Smooth muscle cell of the brain vasculature (primary cell): ENCODE data around the gene RBSN.

Experiments
- DNase-seq: peaks from one replicate; pipeline ENCODE4 v3.0.0-alpha.2; 2012; ENCODE audit warnings: low read depth, low spot score

Gene RBSN

GRCh38 chr3:15060029-15060428 lies 38.9 kb downstream of the RBSN start:
- DNase-seq, result no peak

GRCh38 chr3:15056676-15057404 lies 42.1 kb downstream of the RBSN start:
- no peak for DNase-seq

DNA sequence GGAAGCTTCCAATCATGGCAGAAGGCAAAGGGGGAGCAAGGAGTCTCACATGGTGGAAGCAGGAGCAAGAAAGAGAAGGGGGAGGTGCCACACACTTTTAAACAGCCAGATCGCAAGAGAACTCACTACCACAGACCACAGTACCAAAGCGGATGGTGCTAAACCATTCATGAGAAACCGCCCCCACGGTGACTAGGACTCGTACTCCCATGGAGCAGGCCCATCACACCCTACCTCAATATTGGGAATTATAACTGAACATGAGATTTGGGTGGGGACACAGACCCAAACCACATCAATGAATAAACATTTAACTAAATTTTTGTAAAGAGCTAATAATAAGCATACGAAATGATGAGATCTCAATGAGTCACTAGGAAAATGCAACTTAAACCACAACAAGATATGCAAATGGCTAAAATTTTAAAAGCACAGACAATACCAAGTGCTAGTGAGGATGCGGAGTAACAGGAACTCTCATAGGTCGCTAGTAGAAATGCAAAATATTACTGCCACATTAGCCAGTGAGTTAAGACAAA lies 43.9 kb downstream of the RBSN start:
- no peak for DNase-seq

DNA sequence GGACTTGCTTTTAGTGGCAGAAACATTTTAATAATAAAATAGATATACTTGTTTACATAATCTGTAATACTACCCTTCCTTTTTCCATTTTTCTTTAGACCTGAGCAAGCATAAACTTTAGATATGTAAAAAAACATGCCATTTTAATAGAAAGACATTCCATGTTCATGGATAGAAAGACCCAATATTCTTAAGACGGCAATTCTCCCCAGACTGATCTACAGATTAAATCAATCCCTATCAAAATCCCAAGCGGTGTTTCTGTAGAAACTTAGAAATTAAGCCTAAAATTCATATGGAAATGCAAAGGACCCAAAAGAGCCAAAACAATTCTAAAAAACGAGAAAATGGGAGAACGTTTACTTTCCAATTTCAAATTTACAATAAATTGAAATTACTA lies 45.4 kb downstream of the RBSN start:
- DNase-seq, result no peak

DNA sequence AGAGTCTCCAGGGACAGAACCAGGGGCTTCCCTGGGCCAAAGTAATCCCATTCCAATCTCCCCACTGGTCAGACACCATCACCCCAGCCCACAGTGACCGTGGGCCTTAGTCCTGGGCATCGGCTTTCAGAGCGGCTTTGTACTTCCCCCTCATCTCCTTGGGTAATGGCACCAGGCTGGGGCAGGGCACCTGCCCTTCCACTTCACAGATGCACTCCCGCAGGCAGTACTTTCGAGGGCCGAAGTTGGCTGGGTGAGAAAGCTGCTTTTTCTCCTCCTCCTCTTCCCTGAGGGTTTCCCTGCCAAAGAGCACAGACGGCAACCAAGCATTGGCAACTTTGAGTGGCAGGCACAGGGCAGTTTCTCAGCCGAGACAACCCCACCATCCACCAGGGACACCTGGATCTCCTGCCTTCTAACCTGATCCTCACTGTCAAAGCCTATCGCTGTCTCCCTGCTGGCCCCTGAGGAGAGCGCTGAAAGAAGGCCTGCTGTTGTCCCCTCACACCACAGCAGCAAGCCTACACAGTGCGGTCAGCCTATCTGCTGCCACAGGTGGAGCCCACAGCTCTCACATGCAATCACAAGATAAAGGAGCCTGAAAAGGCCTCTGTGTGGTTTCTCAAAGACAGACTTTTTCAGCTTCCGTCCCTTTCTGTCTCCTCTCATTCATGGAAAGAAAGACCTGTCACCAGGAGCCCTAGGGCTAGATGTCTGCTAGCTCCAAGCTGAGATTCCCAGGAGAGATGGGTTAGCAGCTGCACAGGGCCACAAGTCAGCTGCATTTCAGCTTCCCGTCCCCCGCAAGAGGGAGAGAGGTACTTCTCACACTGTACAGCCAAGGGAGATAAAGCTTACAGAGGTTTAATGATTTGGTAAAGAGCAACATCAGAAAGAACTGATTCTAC lies 46.4 kb downstream of the RBSN start:
- no peak for DNase-seq

DNA sequence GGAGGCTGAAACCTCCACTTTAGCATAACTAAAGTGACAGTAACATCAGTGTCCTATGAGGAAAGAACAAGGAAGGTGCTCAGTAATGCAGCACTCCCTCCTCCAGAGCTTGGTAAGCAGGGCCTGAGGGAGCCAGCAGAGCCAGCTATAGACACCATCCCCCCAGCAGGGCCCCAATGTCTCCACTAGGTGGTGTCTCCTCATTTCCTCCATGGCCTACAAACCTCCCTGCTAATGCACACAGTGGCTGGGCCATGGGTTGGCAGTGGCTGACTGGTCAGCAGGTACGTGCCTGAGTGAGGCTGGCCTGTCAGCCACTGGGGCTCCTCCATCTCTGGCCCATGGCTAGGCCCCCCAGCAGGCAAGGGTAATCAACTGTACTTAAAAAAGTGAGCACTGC lies 47.4 kb downstream of the RBSN start:
- no peak for DNase-seq

DNA sequence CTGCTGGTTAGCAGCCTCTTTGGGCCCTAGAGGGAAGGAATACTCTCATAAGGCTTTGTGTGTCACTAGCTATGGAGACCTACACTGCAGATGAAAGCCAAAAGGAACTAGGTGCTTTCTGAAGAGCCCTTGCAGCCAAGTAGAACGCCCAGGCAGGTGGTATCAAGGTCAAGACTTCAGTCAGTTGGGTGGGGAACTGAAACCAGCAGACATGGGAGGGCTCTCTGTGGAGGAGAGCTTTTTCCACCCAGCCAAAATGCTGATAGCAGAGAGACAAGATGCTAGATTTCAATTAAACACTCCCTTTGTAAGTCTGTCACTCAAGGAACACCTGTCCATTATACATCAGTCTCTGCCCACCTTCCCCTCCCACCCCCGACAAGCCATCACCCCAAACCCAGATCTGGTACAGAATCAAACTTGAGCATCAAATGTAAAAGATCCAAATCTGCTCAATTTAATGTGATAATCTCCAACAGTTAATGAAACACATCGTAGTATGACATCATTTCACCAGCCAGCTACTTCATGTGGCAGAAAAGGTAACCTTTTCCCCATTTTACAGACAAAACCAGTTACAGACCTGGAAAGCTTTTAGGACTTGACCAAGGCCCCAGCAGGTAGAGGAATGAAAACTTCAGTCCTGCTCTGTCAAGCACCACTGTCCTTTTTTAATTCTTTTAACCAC lies 48.4 kb downstream of the RBSN start:
- no peak for DNase-seq

DNA sequence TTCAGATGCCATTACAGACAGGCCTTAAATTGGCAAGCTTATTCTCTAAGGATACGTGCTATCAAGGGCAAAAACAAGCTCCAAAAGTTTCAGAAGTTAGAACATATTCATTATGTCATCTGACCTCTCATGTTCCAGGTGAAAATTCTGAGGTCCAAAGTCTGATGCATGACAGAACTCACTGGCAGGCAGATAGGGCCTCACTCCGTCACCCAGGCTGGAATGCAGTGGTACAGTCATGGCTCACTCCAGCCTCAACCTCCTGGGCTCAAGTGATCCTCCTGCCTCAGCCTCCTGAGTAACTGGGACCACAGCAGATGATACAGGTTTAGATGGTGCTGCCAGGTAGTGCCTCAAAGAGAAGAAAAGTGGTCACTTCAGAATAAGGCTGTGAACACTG lies 49.4 kb downstream of the RBSN start:
- DNase-seq, result no peak

GRCh38 chr3:15045667-15046066 lies 53.3 kb downstream of the RBSN start:
- no peak for DNase-seq

DNA sequence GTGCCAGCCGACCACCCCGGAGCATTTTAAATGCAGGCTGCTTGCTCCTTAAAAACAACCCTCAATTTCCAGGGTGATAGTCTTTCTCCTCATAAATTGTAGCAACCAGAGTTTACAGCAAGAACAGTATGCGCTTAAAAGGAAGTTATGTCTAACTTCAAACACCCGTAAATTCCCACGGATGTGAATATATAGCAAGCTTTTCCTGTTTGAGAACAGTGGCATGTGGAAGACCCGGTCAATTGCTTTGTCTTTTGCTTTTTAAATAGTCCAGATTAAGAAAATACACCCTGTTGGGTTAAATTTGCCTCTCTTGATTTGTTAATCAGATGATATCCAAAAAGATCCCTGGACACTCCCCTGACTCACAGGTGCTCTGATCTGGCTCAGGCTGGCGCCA lies 54.6 kb downstream of the RBSN start:
- DNase-seq, result no peak

DNA sequence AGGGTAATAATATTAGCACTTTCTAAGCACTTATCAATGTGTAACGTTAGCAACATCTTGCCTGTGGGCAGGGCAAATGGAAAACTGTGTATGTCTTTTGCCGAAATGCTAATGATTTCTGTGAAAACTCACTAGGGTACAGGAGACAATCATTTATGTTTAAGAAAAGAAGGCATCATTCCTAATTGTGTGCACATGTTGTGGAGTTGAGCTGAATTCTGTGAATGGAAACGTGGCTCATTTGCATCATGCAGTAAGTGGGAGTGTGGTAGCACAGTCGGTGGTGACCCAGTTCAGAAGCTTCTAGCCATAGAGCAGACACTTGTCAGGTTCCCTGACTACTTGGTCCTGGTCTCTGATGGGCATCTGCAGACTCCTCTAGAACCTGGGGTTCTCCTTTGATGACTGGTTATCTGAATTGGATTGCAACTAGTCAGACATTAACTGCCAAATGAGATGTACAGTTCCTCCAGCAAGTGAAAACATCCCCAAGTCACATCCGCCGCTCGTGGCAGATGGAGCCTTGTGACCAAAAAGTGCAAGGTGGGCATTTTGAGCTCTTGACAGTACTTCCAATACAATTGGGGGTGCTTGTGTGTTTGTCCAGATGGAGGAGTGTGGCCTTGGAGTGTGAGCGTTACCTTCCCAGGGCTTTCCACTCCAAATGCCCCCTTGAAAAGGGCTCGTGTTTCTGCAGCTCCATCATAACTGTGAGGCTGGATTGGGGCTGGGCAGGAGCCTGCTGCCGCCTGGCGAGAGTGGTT lies 55.4 kb downstream of the RBSN start:
- DNase-seq, result no peak

DNA sequence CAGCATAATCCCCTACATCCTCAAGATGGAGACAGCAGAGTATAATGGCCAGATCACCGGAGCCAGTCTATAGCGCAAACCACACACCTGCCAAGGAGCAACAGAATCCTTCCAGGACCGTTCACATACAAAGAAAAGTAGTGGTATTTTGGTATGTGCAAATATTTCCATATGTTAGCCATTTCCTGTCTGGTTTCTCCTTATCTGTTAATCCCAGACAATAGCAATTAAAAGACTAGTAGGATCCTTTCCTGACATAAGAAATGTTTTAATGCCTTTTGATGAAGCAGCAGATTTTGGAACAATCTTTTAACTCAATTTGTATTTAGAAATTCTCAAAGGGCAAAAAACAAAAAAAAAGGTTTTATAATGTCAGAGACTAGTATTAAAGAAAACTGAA lies 56.0 kb downstream of the RBSN start:
- DNase-seq, result no peak

DNA sequence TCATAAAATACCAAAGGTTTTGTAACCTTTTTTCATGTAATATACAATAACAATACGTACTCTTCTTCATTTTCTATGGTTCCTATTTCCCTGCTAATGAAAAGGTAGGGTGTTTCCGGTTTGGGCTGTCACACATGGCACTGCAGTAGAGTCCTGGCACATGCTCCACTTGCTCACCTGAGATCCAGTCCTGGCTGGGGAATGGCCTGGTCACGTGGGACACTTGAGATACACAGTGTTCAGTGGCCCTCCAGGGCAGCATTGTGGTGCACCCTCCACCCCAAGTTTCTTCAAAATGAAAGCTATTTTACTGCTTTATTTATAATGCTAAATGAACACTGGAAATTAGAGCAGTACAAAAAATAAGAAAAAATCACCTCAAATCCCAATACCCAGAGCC lies 57.0 kb downstream of the RBSN start:
- DNase-seq, result no peak

DNA sequence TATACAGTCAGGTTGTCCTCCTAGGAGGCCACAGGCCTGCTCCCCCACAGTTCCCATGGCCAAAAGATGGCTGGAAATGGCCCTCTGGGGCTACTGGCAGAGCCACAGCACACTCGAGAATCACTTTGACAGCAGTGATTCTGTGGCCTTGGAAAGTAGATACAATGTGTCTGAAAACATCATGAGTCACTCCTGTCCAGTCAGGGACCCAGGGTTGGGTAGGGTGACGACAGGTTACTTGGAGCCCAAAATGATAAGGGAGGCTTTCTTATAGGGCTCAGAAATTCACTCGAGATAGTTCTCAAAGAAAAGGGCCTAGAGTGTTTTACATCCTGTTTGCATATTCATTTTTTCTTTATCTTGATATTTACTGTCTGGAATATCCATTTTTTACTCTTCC lies 58.1 kb downstream of the RBSN start:
- no peak for DNase-seq

GRCh38 chr3:15038306-15038705 lies 60.6 kb downstream of the RBSN start:
- DNase-seq, result no peak

GRCh38 chr3:15033103-15033502 lies 65.8 kb downstream of the RBSN start:
- no peak for DNase-seq

DNA sequence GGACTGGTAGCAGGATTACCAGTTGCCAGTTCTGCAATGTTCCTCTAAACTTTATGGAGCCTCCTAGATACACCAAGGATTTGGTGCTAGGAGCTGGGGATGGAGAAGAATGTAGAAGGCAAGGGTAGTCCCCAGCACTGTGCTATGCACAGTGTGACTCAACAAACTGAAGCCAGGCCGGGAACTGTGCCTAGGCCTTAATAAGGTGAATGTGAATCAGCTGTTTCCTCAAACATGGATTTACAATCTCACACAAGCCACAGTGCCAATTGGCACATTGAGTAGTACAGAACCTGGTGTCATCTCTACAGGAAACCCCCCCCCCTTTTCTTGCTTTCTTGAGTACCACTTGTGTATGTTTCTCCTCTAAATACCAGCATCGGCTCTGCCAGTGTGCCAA lies 66.3 kb downstream of the RBSN start:
- no peak for DNase-seq

- no peak for DNase-seq
Measured at GRCh38 chr3:15029625-15030024, 69.3 kb downstream of the RBSN start.

GRCh38 chr3:15023719-15024118 lies 75.2 kb downstream of the RBSN start:
- no peak for DNase-seq

DNA sequence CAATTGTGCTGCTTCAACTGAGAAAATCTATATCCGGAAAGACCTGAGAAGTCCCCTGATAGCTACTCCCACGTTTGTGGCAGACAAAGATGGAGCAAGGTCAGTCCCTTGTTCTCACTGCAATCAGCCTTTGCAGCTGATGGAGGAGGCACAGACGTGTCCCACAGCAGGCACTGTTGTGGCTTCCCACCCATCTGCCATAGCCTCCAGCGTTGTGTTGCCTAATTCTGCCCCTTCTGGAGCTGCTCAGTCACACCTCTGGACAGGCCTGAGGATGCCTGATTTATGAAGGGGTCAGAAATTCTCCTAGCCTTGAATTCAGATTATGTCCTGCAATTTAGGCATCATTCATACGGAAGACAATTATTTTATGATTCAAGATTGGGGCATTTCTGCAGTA lies 75.7 kb downstream of the RBSN start:
- DNase-seq, result no peak
